Erythroblast (primary cell): ENCODE data around the gene BTBD2.

Source experiments
- GATA1 ChIP-seq: IDR thresholded peaks from 2 replicates; pipeline ENCODE4 v1.6.1; 2011; ENCODE audit warnings: low read depth, mild to moderate bottlenecking, control low read depth, low read length, moderate library complexity
- POLR2A ChIP-seq: IDR thresholded peaks from 2 replicates; pipeline ENCODE4 v1.6.1; 2011; ENCODE audit warnings: mild to moderate bottlenecking, low read length

GRCh38 chr19:2040647-2041432, 25.3 kb upstream of the BTBD2 start:
- no peak for TF ChIP-seq POLR2A
- no peak for TF ChIP-seq GATA1
